BE2C (cell line): ENCODE results near the gene SMARCAL1.

Source experiments
- DNase-seq: peaks from one replicate; pipeline ENCODE4 v3.0.0-alpha.2; 2020
- H3K27me3 ChIP-seq: fragments of 250-450 bp; sonication (Bioruptor Pico); 2 replicates; pipeline ENCODE4 v1.5.1; 2020; ENCODE audit warnings: mild to moderate bottlenecking
- H3K36me3 ChIP-seq: fragments of 250-450 bp; sonication (Bioruptor Pico); 2 replicates; pipeline ENCODE4 v1.5.1; 2020; ENCODE audit warnings: mild to moderate bottlenecking
- H3K4me1 ChIP-seq: fragments of 250-450 bp; sonication (Bioruptor Pico); 2 replicates; pipeline ENCODE4 v1.5.1; 2020
- H3K4me3 ChIP-seq: 2 replicates; pipeline ENCODE4 v1.5.1; 2011; ENCODE audit warnings: low read depth, low read length
- H3K9me3 ChIP-seq: fragments of 250-450 bp; sonication (Bioruptor Pico); 2 replicates; pipeline ENCODE4 v1.5.1; 2020
- CTCF ChIP-seq: IDR thresholded peaks from 2 replicates; pipeline ENCODE4 v1.5.1; 2012; ENCODE audit warnings: mild to moderate bottlenecking, low read depth, low read length

The SMARCAL1 gene

GRCh38 chr2:216369821-216370220, 42.5 kb upstream of the SMARCAL1 start:
- no peaks in the 10 kb centered on the region for H3K27me3 ChIP-seq
- DNase-seq, result no peak
- H3K4me1 ChIP-seq, result peaks cover 2% of the 10 kb centered on the region; the same call in 1 of the 2 replicates
- peak overlapping the region; percentile 12 for H3K4me3 ChIP-seq
- no peaks in the 10 kb centered on the region for H3K9me3 ChIP-seq
- no peak for TF ChIP-seq CTCF
- no peaks in the 10 kb centered on the region for H3K36me3 ChIP-seq

GRCh38 chr2:216370961-216371712, 41.1 kb upstream of the SMARCAL1 start:
- TF ChIP-seq CTCF, result no peak
- DNase-seq, result peak; percentile 57
- H3K9me3 ChIP-seq, result no peaks in the 10 kb centered on the region
- no peaks in the 10 kb centered on the region for H3K36me3 ChIP-seq
- H3K4me1 ChIP-seq, result no peaks in the 10 kb centered on the region
- H3K27me3 ChIP-seq, result no peaks in the 10 kb centered on the region
- H3K4me3 ChIP-seq, result peak overlapping the region; percentile 74

GRCh38 chr2:216371721-216372702, 40.3 kb upstream of the SMARCAL1 start, which contains the start of gene MARCHF4:
TSS of gene MARCHF4 (minus strand) at chr2:216372483. CDS start at chr2:216370260, 2,223 bp downstream.
- H3K4me1 ChIP-seq, result no peaks in the 10 kb centered on the region
- H3K9me3 ChIP-seq, result no peaks in the 10 kb centered on the region
- no peaks in the 10 kb centered on the region for H3K27me3 ChIP-seq
- peak; percentile 81 for DNase-seq
- TF ChIP-seq CTCF, result no peak
- no peaks in the 10 kb centered on the region for H3K36me3 ChIP-seq
- peak within 1 kb of the TSS; percentile 74 for H3K4me3 ChIP-seq

GRCh38 chr2:216372761-216373291, 39.5 kb upstream of the SMARCAL1 start:
- no peaks in the 10 kb centered on the region for H3K9me3 ChIP-seq
- no peak for TF ChIP-seq CTCF
- no peak for DNase-seq
- H3K4me1 ChIP-seq, result no peaks in the 10 kb centered on the region
- no peaks in the 10 kb centered on the region for H3K36me3 ChIP-seq
- peak overlapping the region; percentile 74 for H3K4me3 ChIP-seq
- no peaks in the 10 kb centered on the region for H3K27me3 ChIP-seq

- DNase-seq, result no peak
- H3K4me1 ChIP-seq, result no peaks in the 10 kb centered on the region; the same call in 1 of the 2 replicates
- H3K9me3 ChIP-seq, result no peaks in the 10 kb centered on the region
- H3K4me3 ChIP-seq, result no peak overlapping the region
- TF ChIP-seq CTCF, result no peak
- H3K27me3 ChIP-seq, result no peaks in the 10 kb centered on the region
- no peaks in the 10 kb centered on the region for H3K36me3 ChIP-seq
Observed at GRCh38 chr2:216373896-216374295, 38.4 kb upstream of the SMARCAL1 start.
